A204.1 (cell line): Measurements from ENCODE around the gene KCNMA1.

ENCODE experiments used
- FAIRE-seq: peaks from 2 replicates; lab custom pipeline; 2012; peaks lifted over from hg19 to GRCh38; lab: Jason Lieb, UNC

Gene KCNMA1

DNA sequence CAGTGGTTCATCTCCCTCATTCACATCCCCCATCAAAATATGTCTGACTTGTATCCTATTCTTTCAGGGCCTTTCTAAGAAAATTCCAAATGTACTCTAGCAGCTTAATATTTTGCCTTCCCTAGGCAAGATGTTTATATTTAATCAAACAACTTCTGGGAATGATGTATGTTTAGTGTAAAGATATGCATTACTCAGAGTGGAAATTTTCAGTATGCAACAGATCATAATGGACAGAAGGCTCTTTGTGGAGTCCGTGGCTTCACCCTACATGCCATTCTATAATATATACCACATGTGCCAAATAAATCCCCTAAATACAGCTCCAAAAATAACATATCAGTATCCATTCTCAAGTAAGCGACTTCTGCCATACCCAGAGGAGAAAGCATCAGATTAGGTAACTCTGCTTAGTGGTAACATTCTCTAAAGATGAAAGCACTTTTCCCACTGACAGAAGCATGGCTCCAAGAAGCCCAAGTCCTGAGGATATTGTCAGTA, 316.6 kb downstream of the KCNMA1 start:
- FAIRE-seq, result no peak

GRCh38 chr10:77319557-77319956, 318.1 kb downstream of the KCNMA1 start:
- no peak for FAIRE-seq

DNA sequence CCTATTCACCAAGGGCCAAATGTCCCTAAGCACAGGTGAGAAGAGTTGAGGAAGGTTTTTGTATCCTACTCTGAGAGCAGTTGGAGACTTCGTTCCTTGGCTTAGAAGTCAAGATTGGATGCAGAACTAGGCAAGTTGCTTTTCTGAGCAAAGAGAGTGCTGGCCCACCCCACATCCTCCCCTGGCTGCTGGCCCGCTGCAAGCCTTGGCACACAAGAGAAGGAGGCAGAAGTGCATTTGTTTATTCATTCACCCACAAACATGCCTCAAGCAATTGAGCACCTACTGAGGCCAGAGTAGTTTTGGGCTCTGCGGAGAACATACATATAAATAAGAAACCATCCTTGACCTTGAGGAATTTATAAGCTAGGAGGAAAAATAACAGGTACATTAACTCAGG, 318.9 kb downstream of the KCNMA1 start:
- FAIRE-seq, result no peak

- no peak for FAIRE-seq
Observed at GRCh38 chr10:77317221-77317620, 320.4 kb downstream of the KCNMA1 start.

DNA sequence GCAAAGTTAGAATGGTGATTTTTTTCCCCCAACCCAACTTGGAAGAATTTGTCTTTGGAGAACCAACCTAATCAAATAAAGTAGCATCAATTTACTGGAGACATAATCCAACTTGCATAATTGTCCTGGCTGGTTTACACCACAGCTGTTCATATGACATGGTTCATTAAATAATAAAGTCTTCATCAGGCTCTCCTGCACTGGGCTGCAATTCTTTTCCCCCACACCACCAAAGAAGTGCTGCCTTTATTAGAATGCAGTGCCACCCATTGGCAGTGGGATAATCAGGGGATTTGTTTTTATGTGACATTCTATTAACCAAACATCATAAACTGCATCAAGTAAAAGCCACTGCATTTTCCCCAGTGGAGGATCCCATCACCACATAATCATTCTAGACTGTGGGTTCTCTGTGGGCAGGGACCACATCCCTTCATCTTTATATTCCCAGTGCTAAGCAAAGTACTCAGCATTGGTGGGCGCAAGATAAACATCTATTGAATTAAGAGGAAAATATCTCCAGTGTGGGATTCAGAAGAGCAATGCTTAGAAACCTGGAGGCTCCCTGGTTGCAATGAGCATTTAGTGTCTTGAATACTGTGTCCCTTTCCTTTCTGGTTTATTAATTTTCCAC, 322.0 kb downstream of the KCNMA1 start:
- no peak for FAIRE-seq

DNA sequence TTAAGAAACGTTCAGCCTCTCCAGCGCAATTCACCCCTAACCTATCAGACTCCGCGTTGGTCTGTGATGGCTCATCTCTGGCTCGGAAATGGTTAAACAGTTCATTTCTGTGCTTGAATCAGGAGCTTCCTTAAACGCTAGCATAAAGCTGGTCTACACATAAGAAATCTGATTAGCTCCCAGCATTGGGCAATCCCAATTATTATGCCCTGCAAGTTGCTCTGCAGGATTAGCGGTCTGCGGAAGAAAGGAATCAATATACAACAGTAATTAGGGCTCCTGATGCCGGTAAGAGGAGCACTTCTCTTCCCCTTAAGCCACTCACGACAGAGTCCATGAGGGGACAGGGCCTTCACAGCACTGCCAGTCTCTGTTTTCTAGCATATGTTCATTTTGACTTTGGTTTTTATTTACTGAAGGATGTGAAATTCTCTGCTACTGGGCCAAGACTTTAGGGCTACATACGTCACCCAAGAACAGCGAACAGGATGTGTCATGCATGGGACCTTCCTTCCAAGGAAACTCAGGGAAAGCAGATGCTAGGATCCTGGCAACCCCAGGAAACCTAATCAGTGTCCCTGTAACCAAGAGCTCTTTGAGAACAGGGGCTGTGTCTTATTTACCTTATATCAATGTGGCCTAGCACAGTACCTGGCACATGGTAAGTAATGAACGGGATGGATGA, 324.4 kb downstream of the KCNMA1 start:
- FAIRE-seq, result no peak

GRCh38 chr10:77311186-77311585, 326.4 kb downstream of the KCNMA1 start:
- no peak for FAIRE-seq

DNA sequence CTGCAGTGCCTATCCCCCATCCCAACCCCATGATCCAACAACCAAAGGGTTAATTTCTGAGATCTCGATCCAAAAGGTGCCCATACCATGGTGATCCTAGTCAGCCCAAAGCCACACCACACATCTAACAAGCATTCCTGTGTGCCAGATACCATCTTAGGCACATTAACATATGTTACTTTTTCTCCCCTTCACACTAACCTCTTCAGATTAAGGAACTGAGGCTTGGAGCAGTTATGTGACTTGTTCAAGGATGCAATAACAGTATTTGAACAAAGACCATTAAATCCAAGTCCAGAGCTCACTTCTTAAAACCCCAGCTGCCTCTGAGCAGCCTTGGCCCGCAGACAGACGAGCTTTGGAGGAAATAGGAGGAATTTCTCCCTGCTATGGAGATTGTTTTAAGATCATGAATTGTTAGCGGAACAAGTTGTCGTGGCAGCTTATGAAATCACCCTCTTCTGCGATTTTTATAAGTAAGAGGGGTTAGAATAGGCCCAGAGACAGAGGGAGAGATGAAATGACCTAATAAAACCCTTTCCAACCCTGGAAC, 327.2 kb downstream of the KCNMA1 start:
- FAIRE-seq, result no peak

- no peak for FAIRE-seq
Observed at GRCh38 chr10:77309509-77309908, 328.1 kb downstream of the KCNMA1 start.

- no peak for FAIRE-seq
Observed at GRCh38 chr10:77309092-77309491, 328.5 kb downstream of the KCNMA1 start.

DNA sequence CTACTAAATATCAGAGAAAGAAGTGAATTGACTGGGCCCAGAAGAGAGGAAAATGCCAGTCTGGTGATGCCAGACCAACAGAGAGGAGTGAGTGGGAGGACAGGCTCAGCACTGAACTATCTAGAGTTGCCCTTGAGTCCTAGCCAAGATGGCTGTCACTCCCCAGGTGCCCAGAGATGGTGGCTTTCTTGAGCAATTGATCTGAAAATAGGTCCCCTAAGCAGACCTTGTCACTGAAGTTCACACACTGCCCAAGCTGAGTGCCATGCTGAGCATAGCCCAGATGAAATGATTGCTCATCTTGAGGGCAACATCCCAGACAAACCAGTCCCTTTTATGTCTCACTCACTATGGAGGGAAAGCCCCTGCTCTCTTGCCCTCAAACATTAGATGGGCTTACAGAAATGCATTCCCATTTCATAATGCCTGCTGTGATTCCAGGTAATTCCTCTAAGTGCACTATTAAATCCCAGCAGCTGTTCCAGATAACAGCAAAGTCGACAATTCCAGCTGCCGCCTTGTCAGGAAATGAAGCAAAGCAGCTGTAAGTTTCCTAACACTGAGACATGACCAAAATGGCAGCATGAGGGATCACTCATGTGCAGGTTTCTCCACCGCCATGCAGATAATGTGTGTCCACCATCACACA, 329.4 kb downstream of the KCNMA1 start:
- FAIRE-seq, result no peak

DNA sequence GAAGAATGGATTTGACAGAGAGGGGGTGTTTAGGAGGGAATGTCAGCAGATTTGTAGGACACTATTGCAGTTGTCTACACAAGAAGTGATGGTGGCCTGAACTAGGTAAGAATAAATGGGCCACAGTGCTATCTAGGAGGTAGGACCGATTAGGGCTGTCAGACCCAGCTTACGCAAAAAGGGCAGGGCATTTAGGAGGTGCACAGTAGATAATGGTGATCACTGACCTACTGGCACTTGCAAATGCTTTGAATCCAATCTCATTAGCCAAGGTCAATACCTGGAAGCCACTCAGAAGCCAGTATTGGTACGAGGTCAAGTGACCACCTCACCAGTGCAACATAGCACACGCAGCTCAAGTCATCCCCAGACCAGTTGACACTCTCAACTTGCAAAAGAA, 330.9 kb downstream of the KCNMA1 start:
- no peak for FAIRE-seq

DNA sequence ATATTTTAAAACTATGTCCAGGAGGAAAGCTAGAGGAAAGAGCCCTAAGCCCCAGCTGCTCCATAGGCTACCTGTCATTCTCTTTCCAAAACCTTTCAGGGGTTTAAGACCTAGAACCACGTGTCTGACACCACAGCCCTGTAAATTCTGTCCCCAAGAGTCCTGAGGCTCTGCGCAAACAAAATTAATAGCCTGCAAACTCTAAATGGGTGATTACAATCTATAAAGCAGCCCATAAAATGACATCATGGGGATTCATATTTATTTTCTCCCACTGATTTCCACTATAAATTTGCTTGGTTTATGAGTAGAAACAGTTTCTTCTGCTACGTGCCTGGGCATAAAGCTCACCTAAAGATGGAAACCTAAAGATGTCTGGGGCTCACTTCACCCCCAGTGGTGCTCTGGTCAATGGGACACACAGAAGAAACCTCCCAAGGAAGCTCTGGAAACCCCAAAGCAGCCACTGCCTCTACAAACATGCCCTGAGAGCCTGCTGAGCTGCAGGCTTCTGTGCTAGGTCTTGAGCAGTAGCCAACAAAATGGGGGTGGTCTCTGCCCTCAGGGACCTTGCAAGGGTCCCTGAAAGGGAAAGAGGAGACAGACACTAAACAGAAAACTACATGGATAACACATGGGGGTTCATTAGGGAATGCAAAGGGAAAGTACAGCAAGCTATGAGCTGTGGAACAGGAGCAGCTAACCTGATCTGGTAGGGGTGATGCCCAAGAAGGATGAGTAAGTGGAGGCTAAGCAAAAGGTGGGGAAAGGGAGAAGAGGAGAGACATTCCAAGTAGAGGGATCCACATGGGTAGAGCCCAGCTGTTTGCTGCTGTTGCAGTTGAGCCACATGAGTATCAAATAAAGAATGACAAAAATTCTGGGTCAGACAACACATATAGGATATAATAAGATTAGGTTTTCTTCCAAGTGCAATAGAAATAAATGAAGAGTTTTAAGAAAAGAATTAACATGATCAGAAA, 331.7 kb downstream of the KCNMA1 start:
- no peak for FAIRE-seq

GRCh38 chr10:77304192-77304591, 333.4 kb downstream of the KCNMA1 start:
- no peak for FAIRE-seq

DNA sequence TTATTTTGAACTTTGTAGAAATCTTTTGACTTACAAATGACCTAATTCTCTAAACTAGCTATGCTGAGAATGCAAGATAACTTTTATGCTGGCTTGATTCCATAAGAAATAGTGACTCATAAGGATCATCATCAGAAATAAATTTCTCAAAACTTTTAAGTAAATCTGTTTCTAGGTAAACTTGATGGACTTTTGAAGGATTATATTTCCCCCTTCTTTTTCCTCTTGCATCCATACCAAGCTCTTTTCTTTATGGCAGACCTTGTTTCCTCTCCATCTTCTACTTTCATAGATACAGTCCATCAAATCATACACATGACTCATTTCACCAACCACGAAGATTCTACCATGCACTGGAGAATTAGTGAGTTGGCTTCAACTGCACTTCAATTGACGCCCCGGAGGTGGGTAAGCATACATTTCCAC, 336.3 kb downstream of the KCNMA1 start:
- FAIRE-seq, result no peak

GRCh38 chr10:77300682-77301302, 336.8 kb downstream of the KCNMA1 start:
- FAIRE-seq, result no peak

- no peak for FAIRE-seq
Observed at GRCh38 chr10:77299320-77299719, 338.3 kb downstream of the KCNMA1 start.

DNA sequence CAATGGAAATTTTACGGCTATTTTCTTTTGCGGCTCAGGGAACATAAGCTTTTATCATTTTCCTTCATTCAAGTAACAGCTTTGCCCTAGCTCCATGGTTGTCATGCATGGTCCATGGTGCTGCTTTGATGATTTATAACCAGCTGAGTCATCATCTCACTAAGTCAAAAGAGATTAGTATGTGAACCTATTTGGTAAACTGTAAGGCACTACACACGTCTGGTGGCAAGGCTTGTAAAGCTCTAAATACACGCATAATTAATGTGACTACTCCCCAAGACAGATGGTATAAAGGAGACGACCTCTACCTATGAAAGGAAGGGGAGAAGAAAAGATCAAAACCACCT, 340.2 kb downstream of the KCNMA1 start:
- FAIRE-seq, result no peak

DNA sequence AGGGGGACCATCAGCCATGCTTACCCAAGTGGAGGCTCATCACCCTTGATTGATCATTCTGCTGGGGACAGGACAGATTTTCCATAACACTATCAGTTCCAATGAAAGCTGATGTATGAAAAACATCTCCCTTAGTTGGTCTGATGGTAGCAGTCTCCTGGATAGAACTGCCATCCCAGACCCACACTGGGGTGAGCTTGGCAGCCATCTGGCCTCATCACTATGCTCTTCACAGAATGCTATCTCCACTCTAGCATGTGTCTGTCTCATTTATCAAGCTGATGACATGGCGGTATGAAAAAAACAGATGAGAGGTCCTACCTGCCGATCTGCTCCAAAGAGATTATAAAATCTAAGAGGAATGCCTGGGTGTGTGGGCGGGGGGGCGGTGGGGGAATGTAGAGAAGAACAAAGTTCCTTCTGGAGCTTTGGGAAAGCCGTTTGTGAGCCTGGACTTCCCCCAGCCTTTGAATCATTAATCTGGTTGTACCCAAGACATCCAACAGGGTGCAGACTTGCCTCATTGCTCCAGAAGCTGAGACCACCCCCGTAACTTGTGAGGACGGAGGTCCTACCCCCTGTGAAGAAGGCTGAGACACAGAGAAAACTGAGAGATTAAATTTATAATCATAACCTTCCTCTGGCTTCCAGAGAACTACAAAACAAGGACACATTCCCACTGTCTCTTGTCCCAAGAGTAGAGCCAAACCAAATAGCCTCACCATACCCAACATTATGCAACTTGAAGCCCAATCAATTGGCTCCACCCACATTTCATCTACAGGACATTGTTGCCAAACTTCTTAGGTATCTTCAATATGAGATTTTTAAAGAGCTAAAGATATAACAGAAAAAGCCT, 340.8 kb downstream of the KCNMA1 start:
- FAIRE-seq, result no peak

DNA sequence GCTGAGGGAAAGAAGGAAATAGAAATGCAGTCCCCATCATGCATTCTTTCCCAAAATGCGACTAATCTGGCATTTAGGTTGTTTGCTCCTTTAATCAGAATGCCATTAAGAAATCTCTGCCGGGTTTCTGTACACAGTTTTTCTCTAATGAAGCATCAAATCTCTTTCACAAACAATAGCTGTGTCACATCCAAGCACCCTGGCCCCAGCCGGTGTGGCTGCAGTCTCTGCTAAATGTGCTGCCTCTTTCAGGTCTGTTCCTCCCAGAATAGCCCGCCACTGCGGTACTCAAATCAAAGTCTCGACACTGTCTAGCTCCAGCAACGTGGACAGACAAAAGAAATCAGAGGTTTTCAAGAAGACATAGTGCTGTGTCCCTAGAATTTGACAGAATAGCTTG, 343.8 kb downstream of the KCNMA1 start:
- FAIRE-seq, result no peak

DNA sequence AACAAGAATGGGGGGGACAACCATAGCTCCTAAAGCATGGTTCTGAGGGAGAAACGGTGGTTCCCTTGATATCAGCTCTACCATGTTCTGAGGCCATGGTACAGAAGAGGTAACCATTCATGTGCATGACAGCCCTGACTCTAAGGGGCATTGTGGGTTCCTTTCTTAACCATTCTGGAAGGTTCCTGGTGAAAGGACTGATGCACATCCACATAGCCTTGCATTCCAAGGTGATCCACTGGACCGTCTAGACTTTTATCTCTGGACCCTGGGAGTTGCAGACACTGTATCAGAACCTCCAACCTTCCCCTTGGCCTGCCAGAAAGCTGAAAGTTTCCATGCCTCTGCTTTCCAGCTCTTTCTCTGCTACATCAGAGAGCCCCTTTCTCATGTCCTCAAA, 344.3 kb downstream of the KCNMA1 start:
- no peak for FAIRE-seq
